HepG2 (cell line): ENCODE data around the gene LCLAT1. TPM values are rescaled to one million over a fixed set of nuclear protein-coding genes. Genes with fewer than 3 reads are reported as not detected.

Source experiments
- ATAC-seq: fragments of 200-7000 bp; cut with Tn5 transposase; 3 replicates; pipeline ENCODE4 v1.9.1; 2020; ENCODE audit warnings: mild to moderate bottlenecking, moderate library complexity
- BruUV-seq: library from RNA; stranded (reverse); fragments of 400-500 nt; replicated peaks from 2 replicates; lab custom pipeline; 2021; lab: Mats Ljungman, UMichigan
- CTCF ChIA-PET: fragments of 300-600 bp; formaldehyde crosslinking; extraction: SDS; loops from one replicate; lab custom pipeline; 2021; ENCODE audit warnings: low total read pairs, inconsistent platforms, low intra/inter-chr PET ratio; lab: Yijun Ruan, JAX
- POLR2A ChIA-PET: fragments of 350-600 bp; sonication (Branson Sonifier 250); formaldehyde crosslinking; loops from one replicate; lab custom pipeline; 2020; ENCODE audit warnings: antibody characterized with exemption, inconsistent platforms; lab: Yijun Ruan, JAX
- DNase-seq: peaks from one replicate; pipeline ENCODE4 v3.0.0-alpha.2; 2015; ENCODE audit warnings: low spot score
- FAIRE-seq: peaks from 3 replicates; lab custom pipeline; 2011; peaks lifted over from hg19 to GRCh38; lab: Jason Lieb, UNC
- H2AFZ ChIP-seq: one replicate; pipeline ENCODE4 v1.6.1; 2011; ENCODE audit warnings: low read length, inconsistent platforms
- H3K27ac ChIP-seq: fragments of 300-600 bp; 3 replicates; pipeline ENCODE4 v1.8.0; 2011; ENCODE audit warnings: mixed run types, mild to moderate bottlenecking, mixed read lengths, low read length, inconsistent platforms; ENCODE audit not compliant: insufficient read depth; ENCODE audit errors: extremely low read length
- H3K27me3 ChIP-seq, 2 experiments: fragments of 200-600 bp in 1 of 2; 2 replicates in 1 of 2; 3 replicates in 1 of 2; pipeline versions ENCODE4 v1.6.0 to v1.8.0; 2011; ENCODE audit warnings: low read length in 2 of 2, mild to moderate bottlenecking in 2 of 2, moderate library complexity in 2 of 2, inconsistent platforms in 1 of 2; ENCODE audit not compliant: insufficient read depth in 2 of 2, control insufficient read depth in 1 of 2
- H3K36me3 ChIP-seq, 2 experiments: fragments of 200-600 bp in 1 of 2; replicated peaks in 1 of 2; 2 replicates in 1 of 2; 3 replicates in 1 of 2; pipeline versions ENCODE4 v1.5.1 to v1.8.0; 2011; ENCODE audit warnings: low read length in 2 of 2, inconsistent platforms in 1 of 2; ENCODE audit not compliant: insufficient read depth in 2 of 2, control insufficient read depth in 1 of 2
- H3K4me1 ChIP-seq: 2 replicates; pipeline ENCODE4 v1.5.1; 2012; ENCODE audit warnings: low read length, inconsistent platforms; ENCODE audit not compliant: insufficient read depth
- H3K4me2 ChIP-seq: 2 replicates; pipeline ENCODE4 v1.6.0; 2011; ENCODE audit warnings: low read depth, low read length, inconsistent platforms
- H3K4me3 ChIP-seq, 3 experiments: fragments of 200-600 bp in 1 of 3; sonication (generic), shearing (Covaris generic) in 1 of 3; replicated peaks in 1 of 3; 2 replicates each; pipeline ENCODE4 v1.5.1; 2011 to 2016; ENCODE audit warnings: low read length in 3 of 3, inconsistent platforms in 2 of 3, low read depth in 2 of 3, mild to moderate bottlenecking in 2 of 3, control low read depth in 1 of 3, mixed read lengths in 1 of 3; ENCODE audit not compliant: insufficient read depth in 1 of 3
- H3K79me2 ChIP-seq: one replicate; pipeline ENCODE4 v1.6.1; 2011; ENCODE audit warnings: low read length, inconsistent platforms; ENCODE audit not compliant: insufficient read depth
- H3K9ac ChIP-seq: 2 replicates; pipeline ENCODE4 v1.6.0; 2011; ENCODE audit warnings: mild to moderate bottlenecking, low read depth, low read length, inconsistent platforms; ENCODE audit not compliant: insufficient read depth
- H3K9me3 ChIP-seq: 2 replicates; pipeline ENCODE4 v1.5.1; 2012; ENCODE audit warnings: mild to moderate bottlenecking, low read length
- H4K20me1 ChIP-seq: 2 replicates; pipeline ENCODE4 v1.6.0; 2011; ENCODE audit warnings: inconsistent platforms, mild to moderate bottlenecking, low read length, moderate library complexity; ENCODE audit not compliant: insufficient read depth
- CERS6 ChIP-seq: sonication (generic); formaldehyde crosslinking; IDR thresholded peaks from 2 replicates; pipeline ENCODE4 v1.5.0; 2020; ENCODE audit warnings: missing genetic modification reagents
- GMEB2 ChIP-seq: IDR thresholded peaks from 2 replicates; pipeline ENCODE4 v1.6.1; 2016; ENCODE audit warnings: missing biosample characterization, missing genetic modification reagents, low read depth
- KAT7 ChIP-seq: IDR thresholded peaks from 2 replicates; pipeline ENCODE4 v1.6.1; 2018; ENCODE audit warnings: borderline replicate concordance, missing compliant biosample characterization
- MTA1 ChIP-seq: sonication (generic); formaldehyde crosslinking; IDR thresholded peaks from 2 replicates; pipeline ENCODE4 v1.4.0; 2020; ENCODE audit warnings: missing genetic modification reagents, mild to moderate bottlenecking, borderline replicate concordance
- PHB2 ChIP-seq: fragments of 450-650 bp; IDR thresholded peaks from 2 replicates; pipeline ENCODE4 v1.6.1; 2018; ENCODE audit not compliant: partially characterized antibody
- PPARG ChIP-seq: conservative IDR thresholded peaks from 2 replicates; pipeline ENCODE4 v1.6.1; 2016; ENCODE audit warnings: missing biosample characterization, missing genetic modification reagents
- ZFP37 ChIP-seq: sonication (generic); formaldehyde crosslinking; IDR thresholded peaks from 2 replicates; pipeline ENCODE4 v1.4.0; 2020; ENCODE audit warnings: missing genetic modification reagents, borderline replicate concordance
- ZKSCAN5 ChIP-seq: sonication (generic); formaldehyde crosslinking; IDR thresholded peaks from 2 replicates; pipeline ENCODE4 v1.5.1; 2020; ENCODE audit warnings: mild to moderate bottlenecking, missing genetic modification reagents
- ZNF333 ChIP-seq: sonication (generic); formaldehyde crosslinking; IDR thresholded peaks from 2 replicates; pipeline ENCODE4 v1.4.0; 2020; ENCODE audit warnings: mild to moderate bottlenecking, missing genetic modification reagents, borderline replicate concordance
- ZNF367 ChIP-seq: sonication (generic); formaldehyde crosslinking; IDR thresholded peaks from 2 replicates; pipeline ENCODE4 v1.4.0; 2020; ENCODE audit warnings: missing genetic modification reagents, borderline replicate concordance
- ZNF558 ChIP-seq: sonication (generic); formaldehyde crosslinking; IDR thresholded peaks from 2 replicates; pipeline ENCODE4 v1.9.0; 2022; ENCODE audit warnings: mild to moderate bottlenecking, missing genetic modification reagents, borderline replicate concordance
- ZNF644 ChIP-seq: IDR thresholded peaks from 2 replicates; pipeline ENCODE4 v1.6.1; 2016; ENCODE audit warnings: low read depth
- ZNF703 ChIP-seq: sonication (generic); formaldehyde crosslinking; IDR thresholded peaks from 2 replicates; pipeline ENCODE4 v1.5.1; 2020; ENCODE audit warnings: missing genetic modification reagents, mild to moderate bottlenecking, moderate library complexity, borderline replicate concordance
- WGBS: methylation state at CpG from one replicate; pipeline ENCODE4 v1.1.6; 2017; ENCODE audit warnings: low lambda C conversion rate; 5-methylcytosine and 5-hydroxymethylcytosine counted together
- in situ Hi-C: cut with HindIII; loops from 2 replicates; pipeline ENCODE4 v1.10.0; 2017; ENCODE audit warnings: low pct_unique_long_range_greater_than_20kb; ENCODE audit not compliant: extremely low pct_ligation_motif_present
- intact Hi-C: fragments of 100-400 bp; cut with micrococcal nuclease; formaldehyde crosslinking; loops from one replicate; pipeline ENCODE4 v1.10.0; 2022; ENCODE audit not compliant: unreplicated experiment
- polyA plus RNA-seq, 8 experiments: library from polyadenylated mRNA; depleted of rRNA in 3 of 8; stranded (reverse) in 7 of 8; unstranded in 1 of 8; fragments of >200 nt; fragmentation: Illumina TruSeq in 4 of 8; extraction: Trizol in 4 of 8; gene quantifications; 2 replicates each; pipeline versions ENCODE4 v1.2.1 to v1.2.3, GENCODE V29; 2011 to 2016; ENCODE audit warnings: low read depth in 4 of 8, missing spikeins in 1 of 8, mixed read lengths in 1 of 8; ENCODE audit not compliant: insufficient read depth in 1 of 8
- total RNA-seq, 5 experiments: library from RNA; depleted of rRNA; stranded (reverse); fragments of >200 nt; fragmentation: Illumina TruSeq; extraction: Trizol; gene quantifications; 2 replicates each; pipeline ENCODE4 v1.2.3, GENCODE V29; 2016; ENCODE audit warnings: low read depth in 1 of 5
- TF ChIP-seq, protein P1 (sequence below): sonication (generic); formaldehyde crosslinking; IDR thresholded peaks from 2 replicates; pipeline ENCODE4 v1.4.0; 2020; ENCODE audit warnings: missing genetic modification reagents, borderline replicate concordance
- TF ChIP-seq, protein P2 (sequence below), 2 experiments: sonication (generic) in 1 of 2; formaldehyde crosslinking in 1 of 2; IDR thresholded peaks; 2 replicates each; pipeline versions ENCODE4 v1.4.0 to v1.6.1; 2016 to 2020; ENCODE audit warnings: borderline replicate concordance in 1 of 2, low read depth in 1 of 2, mild to moderate bottlenecking in 1 of 2, missing genetic modification reagents in 1 of 2

The LCLAT1 gene
- total and polyA plus RNA-seq, 2 of the 13 experiments (the other 11 are each of a cell fraction or from before 2014, with no cell fraction given): 18.0 to 28.0 TPM

GRCh38 chr2:30673127-30673526 is 226.1 kb downstream of the LCLAT1 start:
- H3K4me2 ChIP-seq: no peak overlapping the region
- peaks cover 4% of the 10 kb centered on the region for H3K9me3 ChIP-seq
- H3K9ac ChIP-seq: no peak overlapping the region
- intact Hi-C loops (loop anchor here (10.0 kb wide), 1 partner anchor 238 kb away; no protein-coding TSS in a partner anchor), in situ Hi-C loops (no loop called here)
- POLR2A ChIA-PET: no interaction called here
- H4K20me1 ChIP-seq: no peaks in the 10 kb centered on the region; the same call in 1 of the 2 replicates
- no peaks in the 10 kb centered on the region for H3K4me1 ChIP-seq
- H2AFZ ChIP-seq: no peak overlapping the region
- no peak for FAIRE-seq
- no peak for ATAC-seq
- no peaks in the 10 kb centered on the region for H3K36me3 ChIP-seq
- WGBS: 23% methylated on average over 4 of the region's 4 CpGs
- CTCF ChIA-PET: no interaction called here
- DNase-seq: no peak
- no peaks in the 10 kb centered on the region for H3K79me2 ChIP-seq
- H3K27me3 ChIP-seq: no peaks in the 10 kb centered on the region
- H3K27ac ChIP-seq: no peak overlapping the region
- no peak overlapping the region for H3K4me3 ChIP-seq
- no TSS peak for BruUV-seq
- TF ChIP-seq ZNF367 (CRISPR knock-in tag) (no peak), ZNF333 (CRISPR knock-in tag) (no peak), ZFP37 (no peak), KAT7 (no peak), ZNF703 (CRISPR knock-in tag) (no peak), ZNF558 (CRISPR knock-in tag) (no peak), PPARG (no peak), ZKSCAN5 (CRISPR knock-in tag) (no peak), GMEB2 (CRISPR knock-in tag) (no peak), MTA1 (CRISPR knock-in tag) (no peak), CERS6 (CRISPR knock-in tag) (no peak), ZNF644 (CRISPR knock-in tag) (no peak), PHB2 (no peak)
- TF ChIP-seq, protein P1, sequence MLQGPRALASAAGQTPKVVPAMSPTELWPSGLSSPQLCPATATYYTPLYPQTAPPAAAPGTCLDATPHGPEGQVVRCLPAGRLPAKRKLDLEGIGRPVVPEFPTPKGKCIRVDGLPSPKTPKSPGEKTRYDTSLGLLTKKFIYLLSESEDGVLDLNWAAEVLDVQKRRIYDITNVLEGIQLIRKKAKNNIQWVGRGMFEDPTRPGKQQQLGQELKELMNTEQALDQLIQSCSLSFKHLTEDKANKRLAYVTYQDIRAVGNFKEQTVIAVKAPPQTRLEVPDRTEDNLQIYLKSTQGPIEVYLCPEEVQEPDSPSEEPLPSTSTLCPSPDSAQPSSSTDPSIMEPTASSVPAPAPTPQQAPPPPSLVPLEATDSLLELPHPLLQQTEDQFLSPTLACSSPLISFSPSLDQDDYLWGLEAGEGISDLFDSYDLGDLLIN (CRISPR knock-in tag): no peak
- TF ChIP-seq, protein P2, sequence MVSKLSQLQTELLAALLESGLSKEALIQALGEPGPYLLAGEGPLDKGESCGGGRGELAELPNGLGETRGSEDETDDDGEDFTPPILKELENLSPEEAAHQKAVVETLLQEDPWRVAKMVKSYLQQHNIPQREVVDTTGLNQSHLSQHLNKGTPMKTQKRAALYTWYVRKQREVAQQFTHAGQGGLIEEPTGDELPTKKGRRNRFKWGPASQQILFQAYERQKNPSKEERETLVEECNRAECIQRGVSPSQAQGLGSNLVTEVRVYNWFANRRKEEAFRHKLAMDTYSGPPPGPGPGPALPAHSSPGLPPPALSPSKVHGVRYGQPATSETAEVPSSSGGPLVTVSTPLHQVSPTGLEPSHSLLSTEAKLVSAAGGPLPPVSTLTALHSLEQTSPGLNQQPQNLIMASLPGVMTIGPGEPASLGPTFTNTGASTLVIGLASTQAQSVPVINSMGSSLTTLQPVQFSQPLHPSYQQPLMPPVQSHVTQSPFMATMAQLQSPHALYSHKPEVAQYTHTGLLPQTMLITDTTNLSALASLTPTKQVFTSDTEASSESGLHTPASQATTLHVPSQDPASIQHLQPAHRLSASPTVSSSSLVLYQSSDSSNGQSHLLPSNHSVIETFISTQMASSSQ (IDR thresholded peaks at IDR 0.05; ENCODE audit: low read depth): no peak
- TF ChIP-seq, protein P2 (CRISPR knock-in tag; IDR thresholded peaks at IDR 0.05; ENCODE audit: borderline replicate concordance): no peak
